HEK293 (cell line): ENCODE data around the gene SYTL3.
"Not testable (repeated sequence)": the region's sequence is repeated elsewhere in the genome, so short reads cannot be mapped to it uniquely, and the experiment has no call there.

ENCODE experiments used
- CTCF ChIA-PET: fragments of 350-600 bp; formaldehyde crosslinking; extraction: SDS; loops from one replicate; lab custom pipeline; 2021; ENCODE audit warnings: antibody characterized with exemption; lab: Yijun Ruan, JAX
- POLR2A ChIA-PET: fragments of 300-600 bp; formaldehyde crosslinking; extraction: SDS; loops from one replicate; lab custom pipeline; 2020; ENCODE audit warnings: antibody characterized with exemption, inconsistent platforms; lab: Yijun Ruan, JAX
- H3K27ac ChIP-seq: fragments of 200-500 bp; sonication (Bioruptor generic); 2 replicates; pipeline ENCODE4 v1.5.1; 2014; ENCODE audit warnings: low read depth, low read length, control low read depth, inconsistent platforms; ENCODE audit errors: extremely low read depth
- H3K36me3 ChIP-seq, 2 experiments: fragments of 200-500 bp in 1 of 2; sonication (Bioruptor generic) in 1 of 2; 1 replicate in 1 of 2; 2 replicates in 1 of 2; pipeline ENCODE4 v1.5.1; 2014 to 2017; ENCODE audit warnings: inconsistent platforms in 2 of 2, low read length in 2 of 2; ENCODE audit not compliant: control insufficient read depth in 2 of 2, insufficient read depth in 1 of 2
- H3K4me1 ChIP-seq: fragments of 200-500 bp; sonication (Bioruptor generic); 2 replicates; pipeline ENCODE4 v1.5.1; 2014; ENCODE audit warnings: mild to moderate bottlenecking, low read length, inconsistent platforms; ENCODE audit not compliant: control insufficient read depth, insufficient read depth
- H3K4me3 ChIP-seq: 2 replicates; pipeline ENCODE4 v1.5.1; 2011; ENCODE audit warnings: low read depth, mild to moderate bottlenecking, control low read depth, low read length, moderate library complexity
- H3K9me3 ChIP-seq: fragments of 200-500 bp; sonication (Bioruptor generic); 2 replicates; pipeline ENCODE4 v1.5.1; 2014; ENCODE audit warnings: low read depth, low read length, inconsistent platforms; ENCODE audit not compliant: control insufficient read depth, insufficient read depth
- EGR2 ChIP-seq: fragments of 450-650 bp; formaldehyde crosslinking; IDR thresholded peaks from 2 replicates; pipeline ENCODE4 v1.5.1; 2016; ENCODE audit warnings: low read depth, missing biosample characterization, missing genetic modification characterization
- GLI4 ChIP-seq: fragments of 450-650 bp; formaldehyde crosslinking; IDR thresholded peaks from 2 replicates; pipeline ENCODE4 v1.5.1; 2016; ENCODE audit warnings: missing biosample characterization, missing genetic modification characterization
- HOXC10 ChIP-seq: sonication (generic); formaldehyde crosslinking; IDR thresholded peaks from 2 replicates; pipeline ENCODE4 v1.8.1; 2023; ENCODE audit warnings: mild to moderate bottlenecking, missing genetic modification reagents
- REPIN1 ChIP-seq: fragments of 450-650 bp; formaldehyde crosslinking; IDR thresholded peaks from 2 replicates; pipeline ENCODE4 v1.5.1; 2017; ENCODE audit warnings: missing biosample characterization, missing genetic modification characterization, low read depth
- SALL2 ChIP-seq: fragments of 450-650 bp; formaldehyde crosslinking; IDR thresholded peaks from 2 replicates; pipeline ENCODE4 v1.5.0; 2017; ENCODE audit warnings: missing biosample characterization, mild to moderate bottlenecking, missing genetic modification characterization, borderline replicate concordance
- TCF7L2 ChIP-seq: IDR thresholded peaks from 2 replicates; pipeline ENCODE4 v1.6.1; 2011; ENCODE audit warnings: low read depth, mild to moderate bottlenecking, inconsistent platforms, low read length, moderate library complexity, borderline replicate concordance
- ZFHX2 ChIP-seq: fragments of 450-650 bp; formaldehyde crosslinking; conservative IDR thresholded peaks from 2 replicates; pipeline ENCODE4 v1.5.1; 2016; ENCODE audit warnings: missing biosample characterization, missing genetic modification characterization
- ZFP3 ChIP-seq: fragments of 450-650 bp; formaldehyde crosslinking; IDR thresholded peaks from 2 replicates; pipeline ENCODE4 v1.5.1; 2016; ENCODE audit warnings: low read depth, missing biosample characterization, missing genetic modification characterization
- ZIC2 ChIP-seq: fragments of 450-650 bp; formaldehyde crosslinking; IDR thresholded peaks from 2 replicates; pipeline ENCODE4 v1.5.1; 2016; ENCODE audit warnings: missing biosample characterization, missing genetic modification characterization
- ZNF132 ChIP-seq: fragments of 450-650 bp; formaldehyde crosslinking; IDR thresholded peaks from 2 replicates; pipeline ENCODE4 v1.5.1; 2017; ENCODE audit warnings: missing biosample characterization, missing genetic modification characterization, borderline replicate concordance
- ZNF169 ChIP-seq: fragments of 450-650 bp; formaldehyde crosslinking; IDR thresholded peaks from 2 replicates; pipeline ENCODE4 v1.5.1; 2016; ENCODE audit warnings: missing biosample characterization, missing genetic modification characterization
- ZNF19 ChIP-seq: fragments of 450-650 bp; formaldehyde crosslinking; IDR thresholded peaks from 2 replicates; pipeline ENCODE4; 2016; ENCODE audit warnings: missing biosample characterization, missing genetic modification characterization, low read depth
- ZNF223 ChIP-seq: fragments of 450-650 bp; formaldehyde crosslinking; IDR thresholded peaks from 2 replicates; pipeline ENCODE4 v1.5.1; 2016; ENCODE audit warnings: missing biosample characterization, missing genetic modification characterization
- ZNF302 ChIP-seq: fragments of 450-650 bp; formaldehyde crosslinking; IDR thresholded peaks from 2 replicates; pipeline ENCODE4 v1.5.1; 2016; ENCODE audit warnings: missing biosample characterization, missing genetic modification characterization, low read depth
- ZNF416 ChIP-seq: fragments of 450-650 bp; formaldehyde crosslinking; IDR thresholded peaks from 2 replicates; pipeline ENCODE4 v1.5.1; 2016; ENCODE audit warnings: missing biosample characterization, missing genetic modification characterization
- ZNF501 ChIP-seq: fragments of 450-650 bp; formaldehyde crosslinking; IDR thresholded peaks from 2 replicates; pipeline ENCODE4 v1.5.1; 2016; ENCODE audit warnings: missing biosample characterization, missing genetic modification characterization
- ZNF555 ChIP-seq: fragments of 450-650 bp; formaldehyde crosslinking; conservative IDR thresholded peaks from 2 replicates; pipeline ENCODE4 v1.5.1; 2017; ENCODE audit warnings: missing biosample characterization, mild to moderate bottlenecking, missing genetic modification characterization, inconsistent platforms
- ZNF561 ChIP-seq: fragments of 450-650 bp; IDR thresholded peaks from 2 replicates; pipeline ENCODE4 v1.5.1; 2018; ENCODE audit warnings: missing biosample characterization, missing genetic modification characterization, borderline replicate concordance
- ZNF626 ChIP-seq: fragments of 450-650 bp; sonication (Bioruptor Pico); formaldehyde crosslinking; IDR thresholded peaks from 2 replicates; pipeline ENCODE4 v1.5.1; 2018; ENCODE audit warnings: missing biosample characterization, missing genetic modification characterization, inconsistent platforms
- ZNF843 ChIP-seq: fragments of 450-650 bp; formaldehyde crosslinking; IDR thresholded peaks from 2 replicates; pipeline ENCODE4 v1.5.1; 2016; ENCODE audit warnings: missing biosample characterization, missing genetic modification characterization
- ZXDB ChIP-seq: fragments of 450-650 bp; formaldehyde crosslinking; IDR thresholded peaks from 2 replicates; pipeline ENCODE4 v1.5.1; 2016; ENCODE audit warnings: missing biosample characterization, missing genetic modification characterization
- TF ChIP-seq, protein P1 (sequence below): fragments of 450-650 bp; formaldehyde crosslinking; IDR thresholded peaks from 2 replicates; pipeline ENCODE4 v1.5.1; 2016; ENCODE audit warnings: missing biosample characterization, missing genetic modification characterization
- TF ChIP-seq, protein P2 (sequence below): fragments of 450-650 bp; formaldehyde crosslinking; IDR thresholded peaks from 2 replicates; pipeline ENCODE4 v1.5.1; 2016; ENCODE audit warnings: missing biosample characterization, missing genetic modification characterization
- TF ChIP-seq, protein P3 (sequence below): fragments of 450-650 bp; formaldehyde crosslinking; conservative IDR thresholded peaks from 2 replicates; pipeline ENCODE4 v1.5.1; 2016; ENCODE audit warnings: low read depth, missing biosample characterization, missing genetic modification characterization

The SYTL3 gene

DNA sequence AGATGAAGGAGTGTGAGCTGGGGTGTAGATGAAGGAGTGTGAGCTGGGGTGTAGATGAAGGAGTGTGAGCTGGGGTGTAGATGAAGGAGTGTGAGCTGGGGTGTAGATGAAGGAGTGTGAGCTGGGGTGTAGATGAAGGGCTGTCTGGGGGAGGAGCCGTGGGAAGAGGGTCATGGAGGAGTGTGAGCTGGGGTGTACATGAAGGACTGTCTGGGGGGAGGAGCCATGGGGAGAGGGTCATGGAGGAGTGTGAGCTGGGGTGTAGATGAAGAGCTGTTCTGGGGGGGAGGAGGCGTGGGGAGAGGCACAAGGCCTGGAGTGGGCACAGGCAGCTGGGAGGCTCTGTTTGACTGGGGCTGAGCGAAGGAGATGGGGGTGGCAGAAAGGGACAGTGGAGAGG is 51.4 kb downstream of the SYTL3 start:
- H3K9me3 ChIP-seq, H3K27ac ChIP-seq, H3K36me3 ChIP-seq, H3K4me3 ChIP-seq, H3K4me1 ChIP-seq, POLR2A ChIA-PET: not testable (repeated sequence)
- CTCF ChIA-PET, result interaction anchor here (0.9 to 6.3 kb wide), 6 partner anchors 10 to 272 kb away, joined by 4 to 81 read pairs (median 6); no protein-coding TSS in a partner anchor
- TF ChIP-seq EGR2 (tag by site-specific recombination), result peak; percentile 81
- peak; percentile 76 for TF ChIP-seq ZFHX2

DNA sequence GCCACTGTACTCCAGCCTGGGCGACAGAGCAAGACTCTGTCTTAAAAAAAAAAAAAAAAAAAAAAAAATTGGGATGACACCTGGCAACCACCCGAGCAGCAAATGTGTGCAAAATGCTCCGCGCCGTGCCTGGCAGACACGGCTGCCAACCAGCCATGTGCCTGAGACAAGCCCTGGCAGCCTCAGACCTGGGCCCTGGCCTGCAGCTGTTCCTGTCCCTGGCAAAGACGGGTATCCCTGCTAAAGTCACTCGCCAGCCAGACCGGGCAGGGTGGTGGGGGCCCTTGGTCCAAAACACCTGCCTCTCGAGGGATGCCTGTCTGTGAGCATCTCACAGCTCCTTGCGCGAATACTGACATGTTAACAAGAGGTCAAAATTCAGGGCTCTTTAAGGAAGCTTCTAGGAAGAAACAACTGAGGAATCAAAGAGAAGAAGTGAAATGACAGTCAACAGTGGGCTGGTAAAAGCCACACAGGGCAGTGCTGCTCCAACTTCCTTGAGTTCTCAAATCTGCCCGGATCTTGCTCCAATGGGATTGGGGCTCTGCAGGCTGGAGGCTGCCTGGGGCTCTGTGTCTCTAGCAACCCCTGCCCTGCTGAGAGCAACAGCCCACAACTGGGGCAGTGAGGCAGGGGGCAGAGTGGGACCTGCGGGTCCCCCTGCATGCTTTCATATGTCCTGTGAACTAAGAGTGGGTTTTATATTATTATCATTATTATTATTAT is 53.4 kb downstream of the SYTL3 start:
- no peak overlapping the region for H3K27ac ChIP-seq
- no peak overlapping the region for H3K4me3 ChIP-seq
- ChIA-PET CTCF (interaction anchor here (0.5 to 6.3 kb wide), 27 partner anchors 8 to 489 kb away, joined by 3 to 81 read pairs (median 4); partner anchors contain the start of gene RSPH3), POLR2A (no interaction called here)
- H3K4me1 ChIP-seq, result peaks cover 10% of the 10 kb centered on the region; the same call in 1 of the 2 replicates
- H3K36me3 ChIP-seq, result no peaks in the 10 kb centered on the region
- H3K9me3 ChIP-seq, result no peaks in the 10 kb centered on the region
- TF ChIP-seq ZIC2 (tag by site-specific recombination), result peak; percentile 53
- TF ChIP-seq, protein P1, sequence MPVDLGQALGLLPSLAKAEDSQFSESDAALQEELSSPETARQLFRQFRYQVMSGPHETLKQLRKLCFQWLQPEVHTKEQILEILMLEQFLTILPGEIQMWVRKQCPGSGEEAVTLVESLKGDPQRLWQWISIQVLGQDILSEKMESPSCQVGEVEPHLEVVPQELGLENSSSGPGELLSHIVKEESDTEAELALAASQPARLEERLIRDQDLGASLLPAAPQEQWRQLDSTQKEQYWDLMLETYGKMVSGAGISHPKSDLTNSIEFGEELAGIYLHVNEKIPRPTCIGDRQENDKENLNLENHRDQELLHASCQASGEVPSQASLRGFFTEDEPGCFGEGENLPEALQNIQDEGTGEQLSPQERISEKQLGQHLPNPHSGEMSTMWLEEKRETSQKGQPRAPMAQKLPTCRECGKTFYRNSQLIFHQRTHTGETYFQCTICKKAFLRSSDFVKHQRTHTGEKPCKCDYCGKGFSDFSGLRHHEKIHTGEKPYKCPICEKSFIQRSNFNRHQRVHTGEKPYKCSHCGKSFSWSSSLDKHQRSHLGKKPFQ, result no peak
- TF ChIP-seq, all 188 proteins: peak for 1

DNA sequence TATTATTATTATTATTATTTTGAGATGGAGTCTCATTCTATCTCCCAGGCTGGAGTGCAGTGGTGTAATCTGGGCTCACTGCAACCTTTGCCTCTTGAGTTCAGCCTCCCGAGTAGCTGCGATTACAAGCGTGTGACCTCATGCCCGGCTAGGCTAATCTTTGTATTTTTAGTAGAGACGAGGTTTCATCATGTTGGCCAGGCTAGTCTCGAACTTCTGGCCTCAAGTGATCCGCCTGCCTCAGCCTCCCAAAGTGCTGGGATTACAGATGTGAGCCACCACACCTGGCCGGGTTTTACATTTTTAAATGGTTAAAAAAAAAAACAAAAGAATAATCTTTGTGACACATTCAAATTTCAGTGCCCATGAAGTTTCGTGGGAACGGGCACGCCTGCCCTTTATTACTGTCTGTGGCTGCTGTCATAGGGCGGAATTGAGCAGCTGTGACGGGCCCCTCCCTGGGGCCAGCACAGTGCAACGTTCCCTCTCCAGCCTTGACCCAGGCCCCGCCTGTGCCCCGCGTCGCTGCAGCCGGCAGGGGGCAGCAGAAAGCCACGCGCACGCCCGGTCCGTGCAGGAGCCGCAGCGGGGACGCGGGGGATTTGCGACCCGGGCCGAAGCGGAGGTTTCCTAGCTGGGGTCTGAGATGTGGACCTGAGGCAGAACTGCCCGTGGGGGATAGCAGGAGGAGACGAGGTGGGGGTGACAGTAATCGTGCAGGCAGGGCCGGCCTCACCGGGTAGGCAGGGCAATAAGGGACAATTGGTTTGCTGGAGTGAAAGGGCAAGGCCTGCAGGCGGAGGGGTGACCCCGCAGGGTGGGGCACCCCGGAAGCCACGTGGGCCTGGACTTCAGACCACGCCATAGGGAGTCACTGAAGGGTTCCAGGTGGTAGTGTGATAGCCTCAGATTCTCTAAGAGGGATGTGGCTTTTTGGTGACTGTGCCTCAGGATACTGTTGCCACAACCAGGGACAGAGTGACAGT is 54.3 kb downstream of the SYTL3 start:
- Histone ChIP-seq H3K36me3 (no peaks in the 10 kb centered on the region), H3K27ac (no peak overlapping the region), H3K4me1 (peaks cover 10% of the 10 kb centered on the region; the same call in 1 of the 2 replicates), H3K9me3 (no peaks in the 10 kb centered on the region), H3K4me3 (peak overlapping the region; percentile 41)
- ChIA-PET POLR2A (interaction anchor here (0.6 kb wide), 1 partner anchor 94 kb away, joined by 5 read pairs; no protein-coding TSS in a partner anchor), CTCF (interaction anchor here (0.5 to 6.3 kb wide), 47 partner anchors 8 to 1951 kb away, joined by 3 to 81 read pairs (median 3); partner anchors contain the start of gene RSPH3)
- no peak for TF ChIP-seq ZNF19
- TF ChIP-seq ZNF561 (tag by site-specific recombination), result peak; percentile 83
- TF ChIP-seq, protein P2, sequence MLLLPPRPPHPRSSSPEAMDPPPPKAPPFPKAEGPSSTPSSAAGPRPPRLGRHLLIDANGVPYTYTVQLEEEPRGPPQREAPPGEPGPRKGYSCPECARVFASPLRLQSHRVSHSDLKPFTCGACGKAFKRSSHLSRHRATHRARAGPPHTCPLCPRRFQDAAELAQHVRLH (tag by site-specific recombination), result no peak
- TF ChIP-seq ZNF416, result no peak
- TF ChIP-seq ZNF302 (tag by site-specific recombination), result no peak
- TF ChIP-seq ZNF843 (tag by site-specific recombination), result peak; percentile 65
- TF ChIP-seq ZNF132 (tag by site-specific recombination), result no peak
- TF ChIP-seq REPIN1, result no peak
- TF ChIP-seq SALL2, result no peak
- TF ChIP-seq TCF7L2, result no peak
- TF ChIP-seq, protein P3, sequence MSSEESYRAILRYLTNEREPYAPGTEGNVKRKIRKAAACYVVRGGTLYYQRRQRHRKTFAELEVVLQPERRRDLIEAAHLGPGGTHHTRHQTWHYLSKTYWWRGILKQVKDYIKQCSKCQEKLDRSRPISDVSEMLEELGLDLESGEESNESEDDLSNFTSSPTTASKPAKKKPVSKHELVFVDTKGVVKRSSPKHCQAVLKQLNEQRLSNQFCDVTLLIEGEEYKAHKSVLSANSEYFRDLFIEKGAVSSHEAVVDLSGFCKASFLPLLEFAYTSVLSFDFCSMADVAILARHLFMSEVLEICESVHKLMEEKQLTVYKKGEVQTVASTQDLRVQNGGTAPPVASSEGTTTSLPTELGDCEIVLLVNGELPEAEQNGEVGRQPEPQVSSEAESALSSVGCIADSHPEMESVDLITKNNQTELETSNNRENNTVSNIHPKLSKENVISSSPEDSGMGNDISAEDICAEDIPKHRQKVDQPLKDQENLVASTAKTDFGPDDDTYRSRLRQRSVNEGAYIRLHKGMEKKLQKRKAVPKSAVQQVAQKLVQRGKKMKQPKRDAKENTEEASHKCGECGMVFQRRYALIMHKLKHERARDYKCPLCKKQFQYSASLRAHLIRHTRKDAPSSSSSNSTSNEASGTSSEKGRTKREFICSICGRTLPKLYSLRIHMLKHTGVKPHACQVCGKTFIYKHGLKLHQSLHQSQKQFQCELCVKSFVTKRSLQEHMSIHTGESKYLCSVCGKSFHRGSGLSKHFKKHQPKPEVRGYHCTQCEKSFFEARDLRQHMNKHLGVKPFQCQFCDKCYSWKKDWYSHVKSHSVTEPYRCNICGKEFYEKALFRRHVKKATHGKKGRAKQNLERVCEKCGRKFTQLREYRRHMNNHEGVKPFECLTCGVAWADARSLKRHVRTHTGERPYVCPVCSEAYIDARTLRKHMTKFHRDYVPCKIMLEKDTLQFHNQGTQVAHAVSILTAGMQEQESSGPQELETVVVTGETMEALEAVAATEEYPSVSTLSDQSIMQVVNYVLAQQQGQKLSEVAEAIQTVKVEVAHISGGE (tag by site-specific recombination), result no peak
- TF ChIP-seq ZNF555 (tag by site-specific recombination), result no peak
- no peak for TF ChIP-seq ZFP3 (tag by site-specific recombination)
- no peak for TF ChIP-seq GLI4
- no peak for TF ChIP-seq ZNF169
- no peak for TF ChIP-seq ZNF223
- TF ChIP-seq ZXDB (tag by site-specific recombination), result peak; percentile 63
- TF ChIP-seq HOXC10 (CRISPR knock-in tag), result no peak
- TF ChIP-seq ZNF626 (tag by site-specific recombination), result no peak
- TF ChIP-seq ZNF501 (tag by site-specific recombination), result no peak; the same call in 1 of the 2 replicates
